ENCODE results near the gene EOMES.
A peak's percentile ranks its signal among the peaks of the same experiment; 100 is the strongest.

Gene EOMES

GRCh38 chr3:27681249-27681748 lies 40.8 kb downstream of the EOMES start:
- peak; percentile 63 for DNase-seq (ENCODE audit: low spot score)

- no peak for DNase-seq (ENCODE audit: low spot score)
Observed at GRCh38 chr3:27680517-27681246, 41.4 kb downstream of the EOMES start.

GRCh38 chr3:27679691-27680090 lies 42.4 kb downstream of the EOMES start:
- DNase-seq (ENCODE audit: low spot score) = no peak

GRCh38 chr3:27678234-27678633 lies 43.9 kb downstream of the EOMES start:
- DNase-seq (ENCODE audit: low spot score) = no peak

GRCh38 chr3:27677565-27677964 lies 44.6 kb downstream of the EOMES start:
- DNase-seq (ENCODE audit: low spot score) = peak; percentile 61

GRCh38 chr3:27675287-27675686 lies 46.8 kb downstream of the EOMES start:
- DNase-seq (ENCODE audit: low spot score) = no peak

GRCh38 chr3:27673701-27674100 lies 48.4 kb downstream of the EOMES start:
- no peak for DNase-seq (ENCODE audit: low spot score)

GRCh38 chr3:27671101-27671500 lies 51.0 kb downstream of the EOMES start:
- no peak for DNase-seq (ENCODE audit: low spot score)

GRCh38 chr3:27670619-27671018 lies 51.5 kb downstream of the EOMES start:
- DNase-seq (ENCODE audit: low spot score) = no peak

- DNase-seq (ENCODE audit: low spot score) = no peak
Observed at GRCh38 chr3:27669591-27669990, 52.5 kb downstream of the EOMES start.

- no peak for DNase-seq (ENCODE audit: low spot score)
Observed at GRCh38 chr3:27667751-27668150, 54.4 kb downstream of the EOMES start.

- DNase-seq (ENCODE audit: low spot score) = peak; percentile 44
Observed at GRCh38 chr3:27666708-27667107, 55.4 kb downstream of the EOMES start.

- no peak for DNase-seq (ENCODE audit: low spot score)
Observed at GRCh38 chr3:27666272-27666671, 55.9 kb downstream of the EOMES start.
